Neuronal stem cell (in vitro differentiated cells): Measurements from ENCODE around the gene FOXJ3.
A peak's percentile ranks its signal among the peaks of the same experiment; 100 is the strongest.

Experiments
- DNase-seq: peaks from one replicate; pipeline ENCODE4 v3.0.0-alpha.2; 2013; ENCODE audit warnings: low spot score
- H2AFZ ChIP-seq: one replicate; pipeline ENCODE4 v1.6.1; 2013; ENCODE audit warnings: mild to moderate bottlenecking, low read length, inconsistent platforms
- H2AK5ac ChIP-seq: 2 replicates; pipeline ENCODE4 v1.6.1; 2013; ENCODE audit warnings: low read depth, mild to moderate bottlenecking, inconsistent platforms, low read length, moderate library complexity, mixed read lengths
- H2BK120ac ChIP-seq: 2 replicates; pipeline ENCODE4 v1.6.1; 2013; ENCODE audit warnings: low read depth, mild to moderate bottlenecking, inconsistent platforms, low read length, moderate library complexity, mixed read lengths
- H2BK12ac ChIP-seq: one replicate; pipeline ENCODE4 v1.6.1; 2013; ENCODE audit warnings: low read length, inconsistent platforms
- H2BK15ac ChIP-seq: 2 replicates; pipeline ENCODE4 v1.6.1; 2013; ENCODE audit warnings: mild to moderate bottlenecking, low read length, inconsistent platforms, mixed read lengths
- H2BK5ac ChIP-seq: one replicate; pipeline ENCODE4 v1.6.1; 2013; ENCODE audit warnings: inconsistent platforms, mild to moderate bottlenecking, low read length, moderate library complexity
- H3K14ac ChIP-seq: one replicate; pipeline ENCODE4 v1.6.1; 2013; ENCODE audit warnings: low read length, inconsistent platforms
- H3K18ac ChIP-seq: 2 replicates; pipeline ENCODE4 v1.6.1; 2013; ENCODE audit warnings: low read length, inconsistent platforms
- H3K23ac ChIP-seq: 2 replicates; pipeline ENCODE4 v1.6.1; 2013; ENCODE audit warnings: low read depth, mild to moderate bottlenecking, mixed read lengths, low read length, inconsistent platforms; ENCODE audit not compliant: poor library complexity
- H3K27ac ChIP-seq: replicated peaks from 3 replicates; pipeline ENCODE4 v1.5.1; 2013; ENCODE audit warnings: low read length, inconsistent platforms
- H3K27me3 ChIP-seq, 3 experiments: 2 replicates each; pipeline ENCODE4 v1.6.1; 2013; ENCODE audit warnings: low read length in 3 of 3, mild to moderate bottlenecking in 2 of 3, inconsistent platforms in 1 of 3, low read depth in 1 of 3, mixed read lengths in 1 of 3, moderate library complexity in 1 of 3; ENCODE audit not compliant: control insufficient read depth in 3 of 3, insufficient read depth in 3 of 3
- H3K36me3 ChIP-seq, 2 donors: replicated peaks in 1 of 2; 2 replicates each; pipeline ENCODE4 v1.6.1; 2013; ENCODE audit warnings: low read length in 2 of 2; ENCODE audit not compliant: control insufficient read depth in 2 of 2, insufficient read depth in 2 of 2
- H3K4ac ChIP-seq: 2 replicates; pipeline ENCODE4 v1.6.1; 2013; ENCODE audit warnings: inconsistent platforms, mild to moderate bottlenecking, low read length, moderate library complexity
- H3K4me1 ChIP-seq, 2 donors: 1 replicate in 1 of 2; 2 replicates in 1 of 2; pipeline ENCODE4 v1.6.1; 2013; ENCODE audit warnings: low read length in 2 of 2, low read depth in 1 of 2; ENCODE audit not compliant: control insufficient read depth in 2 of 2, insufficient read depth in 1 of 2
- H3K4me2 ChIP-seq: one replicate; pipeline ENCODE4 v1.6.1; 2013; ENCODE audit warnings: mild to moderate bottlenecking, low read length, inconsistent platforms; ENCODE audit not compliant: insufficient read depth, poor library complexity, severe bottlenecking
- H3K4me3 ChIP-seq, 2 donors: 2 replicates each; pipeline ENCODE4 v1.5.1; 2013; ENCODE audit warnings: low read length in 2 of 2, mild to moderate bottlenecking in 2 of 2, inconsistent platforms in 1 of 2, moderate library complexity in 1 of 2
- H3K79me1 ChIP-seq: one replicate; pipeline ENCODE4 v1.6.1; 2013; ENCODE audit warnings: low read depth, mild to moderate bottlenecking, inconsistent platforms, low read length, moderate library complexity
- H3K9ac ChIP-seq: one replicate; pipeline ENCODE4 v1.6.1; 2013; ENCODE audit warnings: mild to moderate bottlenecking, low read depth, low read length, inconsistent platforms; ENCODE audit not compliant: poor library complexity
- H3K9me3 ChIP-seq, 2 donors: replicated peaks in 1 of 2; 2 replicates each; pipeline versions ENCODE3 to v1.6.1; 2013; ENCODE audit warnings: low read length in 2 of 2, mild to moderate bottlenecking in 2 of 2, inconsistent platforms in 1 of 2, low read depth in 1 of 2, mixed read lengths in 1 of 2, moderate library complexity in 1 of 2; ENCODE audit not compliant: control insufficient read depth in 2 of 2, insufficient read depth in 1 of 2
- H4K8ac ChIP-seq: one replicate; pipeline ENCODE4 v1.6.1; 2013; ENCODE audit warnings: low read depth, mild to moderate bottlenecking, inconsistent platforms, low read length, moderate library complexity
- H4K91ac ChIP-seq: one replicate; pipeline ENCODE4 v1.6.1; 2013; ENCODE audit warnings: low read length, low read depth, mild to moderate bottlenecking, inconsistent platforms; ENCODE audit not compliant: poor library complexity
- WGBS, 2 donors: extraction: QIAGEN DNeasy Blood & Tissue Kit; methylation state at CpG; one replicate each; pipeline ENCODE4 v1.1.7; 2013; ENCODE audit warnings: missing lambda C conversion rate in 2 of 2, mixed read lengths in 1 of 2; ENCODE audit not compliant: insufficient read length in 2 of 2, insufficient replicate concordance in 1 of 2; ENCODE audit errors: extremely low coverage in 2 of 2; 5-methylcytosine and 5-hydroxymethylcytosine counted together

FOXJ3 gene

DNA sequence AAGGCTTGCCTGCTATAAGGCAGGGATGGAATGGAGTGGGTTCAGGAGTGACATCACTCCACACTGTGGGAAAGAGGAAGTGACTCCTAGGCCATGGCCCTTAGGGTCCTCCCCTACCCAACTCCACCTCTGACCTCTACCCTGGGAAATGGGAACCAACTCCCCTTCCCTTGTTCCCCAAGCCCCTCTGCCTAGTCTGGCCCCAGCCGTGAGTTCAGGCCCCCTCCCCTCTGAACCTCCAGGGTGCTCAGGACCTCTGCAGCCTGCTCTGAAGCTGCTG, 166.7 kb downstream of the FOXJ3 start:
- no peak overlapping the region for H3K14ac ChIP-seq
- H3K27ac ChIP-seq: no peak overlapping the region
- H2BK5ac ChIP-seq: no peak overlapping the region
- no peak overlapping the region for H2AK5ac ChIP-seq
- peaks cover 0 to 3% of the 10 kb centered on the region in 2 donors for H3K36me3 ChIP-seq
- no peak overlapping the region for H4K8ac ChIP-seq
- no peak for DNase-seq
- H2BK15ac ChIP-seq: no peak overlapping the region
- H3K18ac ChIP-seq: no peak overlapping the region
- peaks cover 2% of the 10 kb centered on the region for H3K79me1 ChIP-seq
- H3K4me3 ChIP-seq: no peak overlapping the region
- no peak overlapping the region for H4K91ac ChIP-seq
- H3K4ac ChIP-seq: no peak overlapping the region
- H3K4me2 ChIP-seq: no peak overlapping the region
- peaks cover 0 to 3% (median 0%) of the 10 kb centered on the region in 3 experiments for H3K27me3 ChIP-seq
- no peak overlapping the region for H2AFZ ChIP-seq
- H3K9me3 ChIP-seq: no peaks in the 10 kb centered on the region
- no CpG with 5 or more reads among the region's 1 CpG for WGBS, 2 donors
- no peak overlapping the region for H2BK120ac ChIP-seq
- H2BK12ac ChIP-seq: no peak overlapping the region
- peak overlapping the region; percentile 12 for H3K9ac ChIP-seq
- H3K4me1 ChIP-seq: peaks cover 3 to 5% of the 10 kb centered on the region in 2 donors
- no peak overlapping the region for H3K23ac ChIP-seq

- Histone ChIP-seq H2BK120ac (no peak overlapping the region), H2AK5ac (peak overlapping the region; percentile 76), H3K18ac (peak overlapping the region; percentile 67), H3K27me3 (peaks cover 0 to 3% (median 0%) of the 10 kb centered on the region in 3 experiments), H3K27ac (no peak overlapping the region), H3K4me1 (peaks cover 3 to 5% of the 10 kb centered on the region in 2 donors), H3K4ac (no peak overlapping the region), H3K23ac (peak overlapping the region; percentile 87), H2BK15ac (no peak overlapping the region), H3K4me3 (peak overlapping the region in 1 of 2 donors; percentile 57), H2AFZ (no peak overlapping the region), H3K4me2 (no peak overlapping the region), H2BK5ac (no peak overlapping the region), H3K14ac (peak overlapping the region; percentile 22), H3K9ac (peak overlapping the region; percentile 12), H4K8ac (peak overlapping the region; percentile 67), H3K9me3 (no peaks in the 10 kb centered on the region), H3K79me1 (peaks cover 2% of the 10 kb centered on the region), H3K36me3 (peaks cover 0 to 3% of the 10 kb centered on the region in 2 donors), H2BK12ac (peak overlapping the region; percentile 30), H4K91ac (no peak overlapping the region)
- no peak for DNase-seq
- WGBS, 2 donors: no CpG with 5 or more reads among the region's 21 CpGs
Measured at GRCh38 chr1:42167611-42168390, 167.2 kb downstream of the FOXJ3 start.

DNA sequence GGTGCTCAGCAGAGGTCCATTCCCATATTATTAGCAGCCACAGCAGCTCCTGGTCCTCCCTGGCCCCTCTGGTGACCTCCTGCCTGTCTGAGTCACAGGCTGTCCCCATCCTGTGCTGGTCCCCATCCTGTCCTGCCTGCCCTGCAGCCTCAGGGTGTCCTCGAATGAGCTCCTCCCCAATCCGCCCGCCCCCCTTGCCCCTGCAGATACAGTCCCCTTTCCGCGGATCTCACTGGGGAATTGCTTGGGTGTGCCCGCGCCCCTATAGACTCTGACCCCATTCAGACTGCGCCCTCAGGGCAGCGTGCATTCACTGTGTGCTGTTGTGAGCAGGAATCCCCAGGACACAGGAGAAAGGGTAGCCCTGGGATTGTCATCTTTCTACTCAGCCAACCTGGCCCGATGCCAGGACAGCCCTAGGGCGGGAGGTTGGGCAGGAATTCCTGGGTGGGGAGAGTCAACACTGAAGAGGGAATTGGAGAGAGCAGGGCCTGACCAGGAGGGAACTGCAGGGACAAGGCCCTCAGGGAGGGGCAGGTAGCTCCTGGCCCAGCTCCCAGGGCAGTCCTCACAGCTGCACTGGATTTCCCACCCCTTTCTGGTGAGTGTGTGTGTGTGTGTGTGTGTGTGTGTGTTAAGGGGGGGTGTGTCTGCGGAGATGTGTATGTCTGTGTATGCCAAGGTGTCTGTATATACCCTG, 169.4 kb downstream of the FOXJ3 start:
- no CpG with 5 or more reads among the region's 12 CpGs for WGBS, 2 donors
- H3K23ac ChIP-seq: no peak overlapping the region
- no peak for DNase-seq

More for the DNA sequence above, 169.4 kb downstream of the FOXJ3 start:
- no peak overlapping the region for H2AK5ac ChIP-seq
- peak overlapping the region; percentile 73 for H4K8ac ChIP-seq
- no peak overlapping the region for H2BK5ac ChIP-seq
- peaks cover 0 to 2% of the 10 kb centered on the region in 2 donors for H3K9me3 ChIP-seq
- peak overlapping the region; percentile 38 for H2AFZ ChIP-seq
- H3K36me3 ChIP-seq: peaks cover 0 to 3% of the 10 kb centered on the region in 2 donors
- H4K91ac ChIP-seq: no peak overlapping the region
- no peaks in the 10 kb centered on the region for H3K4me1 ChIP-seq
- no peak overlapping the region for H3K4me2 ChIP-seq
- H3K27ac ChIP-seq: no peak overlapping the region
- H3K9ac ChIP-seq: peak overlapping the region; percentile 36
- H3K27me3 ChIP-seq: peaks cover 0 to 3% (median 0%) of the 10 kb centered on the region in 3 experiments
- peaks cover 2% of the 10 kb centered on the region for H3K79me1 ChIP-seq
- H2BK12ac ChIP-seq: no peak overlapping the region
- peak overlapping the region; percentile 16 for H3K18ac ChIP-seq
- H3K14ac ChIP-seq: no peak overlapping the region
- no peak overlapping the region for H2BK15ac ChIP-seq
- H2BK120ac ChIP-seq: no peak overlapping the region
- no peak overlapping the region for H3K4ac ChIP-seq
- H3K4me3 ChIP-seq: no peak overlapping the region
